NCI-H1092 treated with DMSO at 0.1 percent for 48 hours (cell line): ENCODE results near the gene SULT1C2.

ENCODE experiments used
- DNase-seq: peaks from one replicate; lab custom pipeline; 2025; lab: John Stamatoyannopoulos, UW

Gene SULT1C2

DNA sequence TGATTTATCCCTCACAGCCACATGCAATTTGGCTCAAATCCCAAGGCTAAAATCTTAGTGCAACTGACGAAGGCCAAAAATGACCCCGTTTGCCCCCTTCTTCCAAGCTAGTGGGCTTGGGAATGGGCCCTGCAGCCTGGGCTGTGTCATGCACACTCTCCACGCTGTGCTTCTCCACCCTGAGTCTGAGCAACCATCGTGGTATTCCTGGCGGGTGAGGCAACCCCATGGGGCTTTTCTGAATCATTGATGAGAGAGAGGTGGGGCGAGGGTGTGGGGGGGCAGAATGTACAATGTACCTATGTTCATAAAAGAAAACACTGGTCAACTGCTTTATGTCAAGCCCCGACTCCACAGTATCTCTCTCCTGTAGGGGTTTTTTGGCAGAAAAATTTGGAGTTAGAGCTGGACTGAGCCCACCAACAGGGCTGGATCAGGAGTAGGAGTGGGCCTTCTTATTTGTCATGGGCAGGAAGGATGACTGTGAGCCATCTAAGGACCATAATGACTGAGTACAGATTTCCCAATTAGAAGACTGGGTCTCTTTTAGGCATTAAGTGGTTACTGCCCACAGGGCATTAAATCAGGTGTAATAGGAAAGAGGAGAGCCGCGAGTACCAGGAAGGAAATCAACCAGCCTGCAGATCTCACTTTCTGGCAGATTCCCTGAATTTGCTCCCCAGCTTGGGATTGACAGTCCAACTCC lies 8.9 kb downstream of the SULT1C2 start:
- no peak for DNase-seq

DNA sequence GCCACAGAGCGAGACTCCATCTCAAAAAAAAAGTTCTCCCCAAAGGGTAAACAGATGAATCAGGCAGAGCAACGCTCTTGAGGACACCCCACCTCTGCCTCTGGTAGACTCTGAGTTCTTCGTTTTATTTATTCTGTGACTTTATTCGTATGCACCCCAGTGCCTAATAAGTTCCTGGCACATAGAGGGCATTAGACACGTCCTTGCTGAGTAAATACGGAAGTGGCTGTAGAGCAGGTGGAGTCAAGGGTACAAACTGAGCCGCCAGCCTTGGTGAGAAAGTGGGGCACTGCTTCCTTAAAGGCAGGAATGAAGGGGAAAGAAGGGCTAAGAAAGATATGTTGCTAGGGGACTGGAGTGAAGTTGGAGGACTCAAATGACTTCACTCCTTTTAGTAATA lies 12.9 kb downstream of the SULT1C2 start:
- no peak for DNase-seq

DNA sequence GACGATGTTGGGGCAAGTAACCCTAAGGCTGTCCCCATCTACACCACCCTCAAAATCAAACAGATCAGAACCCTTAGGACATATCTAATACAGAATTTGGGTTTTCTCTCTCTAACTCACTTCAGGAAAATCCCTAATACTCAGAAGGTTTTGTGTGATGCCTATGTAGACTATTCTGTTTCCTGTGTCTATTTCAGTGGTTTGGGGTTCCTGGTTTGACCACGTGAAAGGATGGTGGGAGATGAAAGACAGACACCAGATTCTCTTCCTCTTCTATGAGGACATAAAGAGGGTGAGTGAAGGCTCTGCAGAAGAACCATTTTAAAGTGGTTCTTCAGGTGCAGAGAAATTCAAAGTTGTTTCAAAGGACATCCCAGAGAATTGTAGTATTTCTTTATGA lies 16.3 kb downstream of the SULT1C2 start:
- no peak for DNase-seq

DNA sequence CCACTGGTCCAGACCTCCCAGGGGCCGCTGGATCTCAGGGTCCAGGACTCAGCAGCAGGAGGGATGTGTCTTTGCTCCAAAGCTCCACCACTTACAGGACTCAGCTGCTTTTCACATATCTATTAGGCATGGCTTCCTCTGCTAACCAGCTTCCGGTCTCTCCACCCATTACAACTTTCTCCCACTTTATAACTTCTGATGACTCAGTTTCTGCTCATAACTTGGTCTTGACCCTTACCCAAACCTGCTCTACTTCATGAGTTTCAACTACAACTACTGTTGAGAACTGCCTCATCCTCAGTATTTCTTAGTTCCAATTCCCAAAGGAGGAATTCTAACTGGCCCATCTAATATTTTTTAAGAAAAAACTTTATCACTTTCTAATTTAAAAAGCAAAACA lies 17.2 kb downstream of the SULT1C2 start:
- DNase-seq = no peak

DNA sequence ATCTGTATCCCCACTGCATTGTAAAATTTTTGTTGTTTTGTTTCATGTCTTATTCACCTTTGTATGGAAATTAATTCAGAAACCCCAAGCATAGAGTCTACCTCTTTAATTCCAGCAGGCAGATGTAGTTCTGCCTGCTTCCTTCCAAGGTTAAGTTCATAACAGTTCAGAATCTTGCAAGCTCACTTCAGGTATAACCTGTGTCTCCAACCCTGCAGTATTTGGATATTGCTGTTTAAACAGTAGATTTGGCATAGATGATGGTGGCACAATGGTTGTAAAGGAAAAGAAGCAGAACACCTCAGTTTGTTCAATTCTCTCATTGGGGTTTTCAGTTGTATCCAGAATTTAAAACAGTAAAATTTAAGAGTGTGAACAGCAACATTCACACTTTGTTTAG lies 21.2 kb downstream of the SULT1C2 start:
- DNase-seq = no peak

DNA sequence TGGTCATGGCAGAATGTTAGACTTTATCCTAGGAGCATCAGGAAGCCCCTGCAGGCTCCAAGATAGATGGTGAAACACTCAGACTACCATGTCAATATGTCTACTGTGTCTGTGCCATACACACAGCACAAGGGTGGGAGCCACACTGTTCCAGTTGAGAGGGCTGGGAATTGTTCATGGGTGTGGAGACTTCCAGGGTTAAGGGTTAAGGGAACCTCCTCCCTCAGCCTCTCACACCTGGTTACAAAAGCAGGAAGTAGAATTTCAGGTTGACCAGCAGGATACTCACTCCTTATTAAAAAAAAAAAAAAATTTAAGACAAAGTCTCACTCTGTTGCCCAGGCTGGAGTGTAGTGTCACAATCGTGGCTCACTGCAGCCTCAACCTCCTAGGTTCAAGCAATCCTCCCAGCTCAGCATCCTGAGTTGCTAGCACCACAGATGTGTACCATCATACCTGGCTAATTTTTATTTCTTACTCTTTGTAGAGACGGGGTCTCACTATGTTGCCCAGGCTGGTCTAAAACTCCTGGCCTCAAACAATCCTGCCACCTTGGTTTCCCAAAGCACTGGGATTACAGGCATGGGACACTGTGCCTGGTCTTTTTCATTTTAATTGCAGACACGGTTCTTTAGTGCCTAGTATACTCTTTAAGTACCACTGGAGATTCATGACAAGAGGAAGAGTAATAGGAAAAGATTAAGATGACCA lies 26.0 kb downstream of the SULT1C2 start:
- no peak for DNase-seq

DNA sequence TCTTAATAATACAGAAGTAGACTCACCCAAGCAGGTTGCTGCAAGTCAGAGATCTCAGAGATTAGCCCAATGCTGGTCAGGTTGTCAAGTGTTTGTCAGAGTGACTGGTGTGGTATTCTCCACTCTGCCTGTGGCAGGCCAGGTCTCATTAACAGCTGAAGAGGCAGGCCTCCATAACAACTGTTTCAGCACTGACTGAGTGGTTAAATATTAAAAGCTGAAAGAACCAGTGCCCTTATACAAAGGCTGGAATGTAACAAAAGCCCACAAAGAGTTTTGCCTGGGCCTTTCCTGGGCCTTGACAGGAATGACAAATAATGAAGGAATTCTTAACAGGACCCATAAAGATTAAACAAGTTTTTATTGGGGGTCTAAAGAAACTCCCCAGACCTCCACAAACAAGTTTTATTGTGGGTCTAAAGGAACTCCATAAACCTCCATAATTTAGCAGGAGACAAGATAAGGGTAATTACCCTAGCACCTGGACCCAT lies 26.8 kb downstream of the SULT1C2 start:
- no peak for DNase-seq

DNA sequence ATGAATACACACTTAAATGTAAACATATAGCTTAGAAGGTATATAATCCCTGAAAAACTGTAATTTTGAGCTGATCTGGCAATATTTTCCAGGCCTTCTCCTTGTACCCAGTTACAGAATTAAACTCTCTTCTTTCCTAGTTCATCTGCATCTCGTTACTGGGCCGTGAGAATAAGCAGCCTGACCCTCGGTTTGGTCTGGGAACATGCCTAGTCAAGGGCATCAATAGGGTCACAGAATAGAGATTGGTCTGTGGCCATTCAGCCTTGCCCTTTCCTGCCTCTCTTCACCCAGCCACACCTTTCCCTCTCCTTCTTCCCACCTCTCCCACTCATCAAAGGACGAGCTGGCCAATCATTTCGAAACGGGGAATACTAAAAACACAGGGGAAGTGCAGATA lies 27.3 kb downstream of the SULT1C2 start:
- no peak for DNase-seq

DNA sequence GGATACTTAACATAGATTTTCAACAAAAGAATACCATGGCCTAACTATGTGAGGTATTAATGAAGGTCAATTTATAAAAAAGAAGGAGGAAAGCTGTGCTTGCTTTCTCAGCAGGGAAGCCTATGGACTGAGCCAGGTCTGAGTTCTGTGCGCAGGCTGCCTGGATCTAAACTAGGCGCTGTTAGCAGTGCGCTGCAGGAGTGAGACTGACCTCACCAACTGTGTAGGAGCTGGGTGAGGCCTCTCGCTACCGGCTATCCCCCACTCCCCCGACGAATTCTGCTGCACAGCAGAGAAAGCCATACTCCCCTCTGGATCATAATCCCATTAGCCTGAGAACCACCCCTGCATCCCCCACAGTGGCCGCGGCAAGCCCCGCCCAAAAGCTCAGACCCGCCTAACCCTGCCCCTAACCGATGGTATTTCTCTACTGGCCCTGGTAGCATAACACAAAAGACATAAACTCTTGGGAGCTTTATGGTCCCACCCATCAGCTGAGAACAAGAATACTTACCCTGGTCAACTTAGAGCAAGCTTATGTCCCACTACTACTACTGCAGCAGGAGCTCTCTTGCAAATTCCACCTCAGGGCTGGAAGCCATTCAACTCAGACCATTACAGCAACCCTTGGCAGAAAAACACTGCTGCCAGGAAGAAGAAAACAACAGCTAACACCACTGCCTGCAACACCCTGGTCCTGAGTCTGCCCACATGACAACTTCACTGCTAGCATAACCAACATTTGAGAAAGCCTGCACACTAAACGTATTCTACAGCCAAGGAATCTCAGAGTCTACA lies 28.0 kb downstream of the SULT1C2 start:
- DNase-seq = no peak

DNA sequence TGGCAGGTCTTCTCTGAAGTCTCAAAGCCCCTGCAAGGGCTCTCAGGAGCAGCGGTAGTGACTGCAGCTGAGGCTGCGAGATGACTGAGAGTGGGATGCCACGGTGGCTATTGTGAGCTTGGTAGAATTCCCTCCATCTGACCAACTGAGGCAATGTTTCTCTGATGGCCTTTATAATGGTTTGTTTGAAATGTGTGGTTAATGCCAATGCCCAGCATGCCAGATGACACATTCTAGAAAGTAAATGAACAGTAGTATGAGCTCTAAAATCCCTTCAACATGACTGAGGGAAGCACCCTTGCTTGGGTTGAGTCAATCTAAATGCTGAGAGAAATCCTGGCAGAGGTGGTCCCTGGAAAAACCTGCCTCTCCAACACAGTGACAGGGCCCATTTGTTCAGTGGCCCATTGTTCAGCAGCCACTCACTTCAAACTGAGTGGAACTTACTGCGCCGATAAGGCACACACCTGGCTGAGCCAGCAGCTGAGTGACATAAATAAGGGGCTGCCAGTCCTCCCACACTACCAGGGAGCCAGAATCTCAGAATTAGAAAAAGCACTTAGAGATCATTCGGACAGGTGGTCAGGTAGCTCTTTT lies 31.7 kb downstream of the SULT1C2 start:
- no peak for DNase-seq

DNA sequence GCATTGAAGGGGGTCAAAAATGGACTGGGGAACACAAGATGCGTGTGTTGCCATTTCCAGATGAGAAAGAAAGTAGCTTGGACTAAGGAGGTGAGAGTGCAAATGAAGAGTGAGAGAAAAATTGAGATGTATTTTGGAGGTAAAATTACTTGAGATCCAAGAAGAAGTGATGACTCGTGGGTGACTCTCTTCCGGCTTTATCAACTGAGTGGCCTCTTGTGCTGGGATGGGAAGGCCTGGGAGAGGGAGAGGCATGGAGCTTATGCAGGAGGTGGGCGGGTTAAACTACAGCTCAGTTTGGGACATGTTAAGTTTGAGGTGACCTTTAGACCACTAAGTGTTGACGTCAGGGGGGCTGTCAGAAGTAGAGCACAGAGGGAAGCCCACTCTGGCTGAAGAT lies 34.9 kb downstream of the SULT1C2 start:
- DNase-seq = no peak

DNA sequence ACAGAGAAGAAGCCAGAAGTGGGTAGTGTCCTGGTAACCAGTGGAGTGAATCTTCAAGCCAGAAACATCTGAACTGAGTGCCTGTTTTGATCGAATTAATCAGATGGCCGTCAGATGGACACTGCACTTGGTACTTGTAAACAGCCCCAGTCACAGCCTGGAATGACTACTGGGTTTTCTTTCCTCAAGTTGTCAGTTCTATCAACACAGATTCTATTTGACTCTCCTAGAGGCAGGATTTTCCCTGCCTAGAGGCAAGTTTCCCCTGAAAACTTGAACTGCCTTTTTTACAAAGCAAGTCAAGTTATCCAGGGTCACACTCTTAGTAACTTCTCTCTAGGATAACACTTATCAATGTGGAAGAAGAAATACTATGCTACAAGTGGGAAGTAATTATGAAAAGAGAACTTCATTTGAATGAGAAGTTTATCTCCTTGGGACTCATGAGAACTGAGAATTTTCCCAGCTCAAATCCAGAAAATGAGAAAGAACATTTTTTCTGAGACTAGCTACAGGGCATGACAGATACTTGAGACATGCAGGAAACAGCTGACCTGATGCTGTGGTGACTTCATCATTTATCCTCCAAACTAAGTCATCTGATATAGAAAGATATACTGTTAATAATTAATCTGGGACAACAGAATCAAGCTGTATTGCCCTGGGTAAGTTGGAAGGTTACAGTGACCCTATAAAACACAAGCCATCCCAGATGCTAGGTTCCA lies 36.0 kb downstream of the SULT1C2 start:
- DNase-seq = no peak

DNA sequence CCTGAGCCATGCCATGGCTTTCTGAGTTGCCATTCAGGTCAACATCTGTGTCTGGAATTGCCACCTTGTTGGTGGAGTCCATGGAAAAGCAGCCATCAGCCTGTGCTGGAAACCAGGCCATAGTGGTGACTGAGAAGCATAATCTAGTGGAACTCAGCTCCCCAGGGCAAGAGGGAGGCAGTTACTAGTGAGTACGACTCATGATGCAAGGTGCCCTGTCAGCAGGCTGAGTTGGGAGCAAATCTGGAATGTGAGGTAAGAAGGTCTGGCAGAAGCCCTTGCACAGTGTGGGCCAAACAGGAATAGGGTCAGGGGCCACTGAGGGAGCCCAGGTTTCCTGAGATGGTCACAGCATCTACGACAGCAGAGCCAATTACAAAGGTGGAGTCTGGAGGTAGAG lies 37.1 kb downstream of the SULT1C2 start:
- DNase-seq = no peak

DNA sequence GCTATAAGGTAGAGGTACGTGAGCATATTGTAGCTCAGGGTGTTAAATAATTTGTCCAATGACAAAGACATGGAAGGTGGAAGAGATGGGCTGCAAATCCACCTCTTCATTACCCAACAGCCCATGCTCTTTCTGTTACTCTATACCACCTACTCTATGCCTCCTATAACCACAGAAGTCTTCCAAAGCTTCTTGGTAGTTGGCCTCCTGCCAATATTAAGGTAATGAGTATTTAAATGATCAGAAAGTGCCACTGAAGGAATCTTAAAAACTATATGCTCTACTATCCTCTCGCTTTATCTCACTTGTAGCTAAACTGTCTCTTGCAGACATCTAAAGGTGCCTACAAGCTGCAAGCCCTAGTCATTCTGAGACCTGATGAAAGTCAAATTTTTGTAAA lies 41.1 kb downstream of the SULT1C2 start:
- no peak for DNase-seq

DNA sequence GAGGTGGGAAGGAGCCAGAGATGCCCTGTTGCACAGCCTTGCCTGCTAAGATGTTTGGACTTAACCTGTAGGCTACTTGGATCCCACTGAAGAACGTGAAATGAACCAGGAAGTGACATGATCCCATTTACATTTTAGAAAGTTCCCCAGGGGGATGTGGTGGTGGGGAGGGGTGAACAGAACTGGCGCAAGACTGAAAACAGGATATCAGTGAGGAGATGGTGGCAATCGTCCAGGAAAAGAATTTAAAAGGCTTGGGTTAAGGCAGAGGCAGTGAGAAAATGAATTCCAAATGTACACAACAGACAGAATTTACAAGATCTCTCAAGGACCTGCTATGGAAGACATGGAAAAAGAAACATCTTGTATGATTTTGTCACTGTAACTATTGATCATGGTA lies 42.3 kb downstream of the SULT1C2 start:
- DNase-seq = no peak

DNA sequence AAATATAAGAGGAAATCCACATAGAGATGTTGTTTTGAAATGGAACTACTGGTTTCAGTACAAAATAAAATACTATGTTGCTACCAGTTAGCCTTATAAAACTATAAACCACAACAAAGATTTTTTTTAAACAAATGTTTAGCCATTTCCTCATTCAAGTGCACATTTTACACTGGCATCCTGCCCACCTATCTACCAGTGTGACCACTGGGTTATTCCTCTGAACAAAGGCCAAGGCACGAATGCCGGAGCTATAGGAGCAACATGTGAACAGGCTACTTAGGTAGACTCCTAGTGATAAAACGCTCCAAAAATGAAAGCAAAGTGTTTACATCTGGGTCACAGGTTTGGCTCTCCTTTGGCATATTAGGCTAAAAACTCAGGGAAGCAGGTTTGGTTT lies 57.3 kb downstream of the SULT1C2 start:
- DNase-seq = no peak

DNA sequence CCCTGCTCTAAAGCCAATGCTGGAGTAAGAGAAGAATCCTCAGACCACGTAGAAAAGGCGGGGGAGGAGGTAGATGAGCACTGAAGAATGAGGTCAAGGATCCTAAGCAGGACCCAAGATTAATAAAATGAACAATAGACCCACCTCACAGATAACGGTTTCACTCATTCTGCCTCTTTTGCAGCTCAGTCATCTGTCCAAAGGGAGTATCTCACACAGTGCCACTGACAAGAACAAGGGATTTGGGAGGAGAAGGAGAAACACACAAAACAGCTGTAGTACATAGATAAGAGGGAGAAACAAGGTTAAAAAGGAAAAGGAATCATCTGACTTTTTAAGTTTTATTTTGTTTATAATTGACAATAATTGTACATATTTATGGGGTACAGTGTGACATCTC lies 58.1 kb downstream of the SULT1C2 start:
- no peak for DNase-seq

DNA sequence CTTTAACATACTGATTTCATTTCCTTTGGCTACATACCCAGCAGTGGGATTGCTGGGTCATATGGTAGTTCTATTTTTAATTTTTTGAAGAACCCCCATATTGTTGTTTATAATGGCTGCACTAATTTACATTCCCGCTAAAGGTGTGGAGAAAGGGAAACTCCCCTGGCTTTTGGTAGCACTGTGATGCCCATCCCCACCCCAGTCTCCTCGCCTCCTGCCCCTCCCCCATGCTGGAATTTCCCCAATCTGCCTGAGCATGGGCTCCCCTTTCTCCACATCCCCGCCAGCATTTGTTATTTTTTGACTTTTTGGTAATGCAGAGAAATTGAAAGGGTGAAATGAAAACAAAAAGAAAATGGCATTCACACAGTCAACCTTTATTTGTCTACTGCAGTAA lies 59.1 kb downstream of the SULT1C2 start:
- no peak for DNase-seq

DNA sequence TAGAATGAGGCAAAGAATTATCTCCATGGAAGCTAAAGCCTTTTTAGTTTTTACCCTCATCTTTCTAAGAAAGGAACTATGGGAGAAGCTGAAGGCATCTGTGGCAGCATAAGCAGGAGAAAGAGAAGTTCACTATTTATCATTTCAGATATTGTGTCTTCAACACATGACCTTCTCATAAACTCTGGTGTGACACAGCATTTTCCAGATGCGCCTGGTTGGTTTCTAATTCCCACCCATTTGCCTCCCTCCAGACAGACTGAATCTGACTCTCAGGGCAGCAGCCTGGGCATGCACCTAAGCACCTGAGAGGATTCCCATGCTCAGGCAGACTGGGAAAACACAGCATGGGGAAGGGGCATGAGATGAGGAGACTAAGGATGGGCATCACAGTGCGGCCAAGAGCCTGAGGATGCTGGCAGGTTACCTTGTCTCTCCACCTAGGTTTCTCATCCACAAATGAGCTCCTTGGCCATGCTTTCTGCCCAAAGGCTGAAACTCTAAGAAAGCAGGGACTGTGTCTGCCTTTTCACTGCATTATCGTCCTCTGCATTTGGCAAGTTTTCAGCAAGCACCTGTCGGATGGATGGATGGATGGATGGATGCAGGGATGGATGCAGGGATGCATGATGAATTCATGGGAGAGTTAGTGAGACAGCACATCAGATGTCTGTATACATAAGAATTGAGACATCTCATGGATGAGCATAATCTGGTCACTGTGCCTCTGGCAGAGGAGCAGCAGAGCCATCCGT lies 60.3 kb downstream of the SULT1C2 start:
- DNase-seq = no peak

DNA sequence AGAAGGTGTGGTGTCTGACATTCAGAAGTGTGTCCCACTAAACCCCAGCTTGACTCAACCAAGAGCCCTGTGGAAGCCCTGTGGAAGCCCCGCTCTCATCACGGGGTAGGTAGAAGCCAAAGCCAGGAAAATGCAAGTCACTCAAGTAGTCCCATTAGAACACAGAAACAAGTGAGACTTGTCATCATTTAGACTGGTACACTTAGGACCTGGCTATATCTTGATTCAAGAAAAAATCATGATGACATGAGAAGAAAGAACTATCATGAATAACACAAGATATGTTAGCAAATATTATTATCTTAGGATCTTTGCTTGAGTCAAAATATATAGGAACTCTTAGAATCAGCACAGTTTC lies 60.9 kb downstream of the SULT1C2 start:
- no peak for DNase-seq

DNA sequence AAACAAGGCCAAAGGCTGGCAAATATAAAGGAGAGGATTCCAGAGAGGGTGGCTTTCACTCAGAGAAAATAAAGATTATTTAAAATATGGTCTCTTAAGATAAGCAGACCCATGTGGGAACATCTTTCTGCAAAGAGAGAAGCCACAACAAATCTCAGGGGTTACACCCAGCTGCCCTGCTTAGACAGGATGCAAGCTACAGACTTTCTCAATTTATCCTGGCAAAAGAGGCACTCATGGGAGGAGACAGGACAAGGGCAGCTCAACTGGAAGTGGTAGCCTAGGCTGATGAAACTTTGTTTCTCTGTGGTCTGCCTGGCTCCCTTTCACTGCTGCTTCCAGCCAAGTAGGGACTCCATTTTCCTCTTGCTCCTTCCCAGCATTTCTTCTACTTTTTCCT lies 63.2 kb downstream of the SULT1C2 start:
- DNase-seq = no peak
